IMR-90 (cell line): ENCODE data around the gene GRM8. TPM values are rescaled to one million over a fixed set of nuclear protein-coding genes. Genes with fewer than 3 reads are reported as not detected.

Experiments
- ATAC-seq: fragments of 200-7000 bp; cut with Tn5 transposase; 2 replicates; pipeline ENCODE4 v1.9.1; 2020; ENCODE audit warnings: low read depth, mild to moderate bottlenecking, moderate library complexity
- BruUV-seq: library from RNA; stranded (reverse); fragments of 400-500 nt; replicated peaks from 2 replicates; lab custom pipeline; 2021; lab: Mats Ljungman, UMichigan
- CTCF ChIA-PET: fragments of 300-600 bp; formaldehyde crosslinking; extraction: SDS; loops from one replicate; lab custom pipeline; 2021; ENCODE audit warnings: antibody characterized with exemption; lab: Yijun Ruan, JAX
- POLR2A ChIA-PET: fragments of 300-600 bp; sonication (Branson Sonifier 250); formaldehyde crosslinking; loops from one replicate; lab custom pipeline; 2022; ENCODE audit warnings: antibody characterized with exemption; ENCODE audit not compliant: unreplicated experiment; lab: Charles Lee
- DNase-seq: peaks from one replicate; pipeline ENCODE4 v3.0.0; 2013
- H2AFZ ChIP-seq: replicated peaks from 2 replicates; pipeline ENCODE3; 2013; ENCODE audit warnings: low read length, mild to moderate bottlenecking; ENCODE audit not compliant: poor library complexity
- H2AK5ac ChIP-seq: 2 replicates; pipeline ENCODE4 v1.6.1; 2013; ENCODE audit warnings: low read depth, low read length, inconsistent platforms
- H2AK9ac ChIP-seq: replicated peaks from 2 replicates; pipeline ENCODE3; 2013; ENCODE audit warnings: mild to moderate bottlenecking, low read depth, low read length, moderate library complexity; ENCODE audit not compliant: poor library complexity
- H2BK120ac ChIP-seq: 2 replicates; pipeline ENCODE4 v1.6.1; 2013; ENCODE audit warnings: low read depth, low read length, inconsistent platforms
- H2BK15ac ChIP-seq: 3 replicates; pipeline ENCODE4 v1.6.1; 2013; ENCODE audit warnings: low read depth, low read length, inconsistent platforms
- H2BK20ac ChIP-seq: 2 replicates; pipeline ENCODE4 v1.6.1; 2013; ENCODE audit warnings: low read depth, mild to moderate bottlenecking, inconsistent platforms, low read length, moderate library complexity
- H2BK5ac ChIP-seq: 2 replicates; pipeline ENCODE4 v1.6.1; 2013; ENCODE audit warnings: mild to moderate bottlenecking, low read depth, low read length, inconsistent platforms; ENCODE audit not compliant: poor library complexity, severe bottlenecking
- H3K14ac ChIP-seq: replicated peaks from 2 replicates; pipeline ENCODE4 v1.6.1; 2013; ENCODE audit warnings: low read depth, low read length, inconsistent platforms
- H3K18ac ChIP-seq: 2 replicates; pipeline ENCODE4 v1.6.1; 2013; ENCODE audit warnings: low read depth, low read length, control low read depth
- H3K23ac ChIP-seq: 2 replicates; pipeline ENCODE4 v1.6.1; 2013; ENCODE audit warnings: low read depth, low read length, inconsistent platforms
- H3K27ac ChIP-seq: 2 replicates; pipeline ENCODE4 v1.5.1; 2013; ENCODE audit warnings: mild to moderate bottlenecking, control low read depth, low read length; ENCODE audit not compliant: insufficient read depth
- H3K27me3 ChIP-seq: 2 replicates; pipeline ENCODE4 v1.6.1; 2013; ENCODE audit warnings: low read length; ENCODE audit not compliant: control insufficient read depth, insufficient read depth
- H3K36me3 ChIP-seq: 2 replicates; pipeline ENCODE4 v1.6.1; 2013; ENCODE audit warnings: low read length, mixed read lengths; ENCODE audit not compliant: control insufficient read depth, insufficient read depth
- H3K4ac ChIP-seq: 2 replicates; pipeline ENCODE4 v1.6.1; 2013; ENCODE audit warnings: low read depth, low read length, inconsistent platforms
- H3K4me1 ChIP-seq: 2 replicates; pipeline ENCODE4 v1.6.1; 2013; ENCODE audit warnings: low read length, mixed read lengths; ENCODE audit not compliant: control insufficient read depth, insufficient read depth
- H3K4me2 ChIP-seq: 2 replicates; pipeline ENCODE4 v1.6.1; 2013; ENCODE audit warnings: low read depth, mild to moderate bottlenecking, control low read depth, low read length, moderate library complexity
- H3K4me3 ChIP-seq: 2 replicates; pipeline ENCODE4 v1.5.1; 2013; ENCODE audit warnings: low read depth, mild to moderate bottlenecking, control low read depth, low read length, moderate library complexity; ENCODE audit not compliant: insufficient read depth
- H3K56ac ChIP-seq: 2 replicates; pipeline ENCODE4 v1.6.1; 2013; ENCODE audit warnings: low read length, inconsistent platforms; ENCODE audit not compliant: insufficient read depth; ENCODE audit errors: extremely low read depth
- H3K79me1 ChIP-seq, 2 experiments: 2 replicates each; pipeline ENCODE4 v1.6.1; 2013; ENCODE audit warnings: low read length in 2 of 2, inconsistent platforms in 1 of 2, low read depth in 1 of 2
- H3K9ac ChIP-seq: 2 replicates; pipeline ENCODE4 v1.6.1; 2013; ENCODE audit warnings: low read depth, low read length, control low read depth
- H3K9me1 ChIP-seq: 2 replicates; pipeline ENCODE4 v1.6.1; 2013; ENCODE audit warnings: low read length, inconsistent platforms; ENCODE audit not compliant: insufficient read depth
- H3K9me3 ChIP-seq: 2 replicates; pipeline ENCODE4 v1.6.1; 2013; ENCODE audit warnings: low read length; ENCODE audit not compliant: control insufficient read depth, insufficient read depth
- H4K20me1 ChIP-seq: 2 replicates; pipeline ENCODE4 v1.6.1; 2013; ENCODE audit warnings: low read length, inconsistent platforms; ENCODE audit not compliant: insufficient read depth
- H4K5ac ChIP-seq: 2 replicates; pipeline ENCODE4 v1.6.1; 2013; ENCODE audit warnings: mild to moderate bottlenecking, low read depth, low read length, control low read depth
- H4K8ac ChIP-seq, 2 experiments: 2 replicates each; pipeline ENCODE4 v1.6.1; 2013; ENCODE audit warnings: low read depth in 2 of 2, low read length in 2 of 2, control low read depth in 1 of 2, inconsistent platforms in 1 of 2
- H4K91ac ChIP-seq: 2 replicates; pipeline ENCODE4 v1.6.1; 2013; ENCODE audit warnings: low read depth, low read length, inconsistent platforms; ENCODE audit not compliant: insufficient read depth
- BHLHE40 ChIP-seq: fragments of 150-350 bp; IDR thresholded peaks from 2 replicates; pipeline ENCODE4 v1.6.1; 2016; ENCODE audit warnings: mild to moderate bottlenecking, low read depth, low read length
- CEBPB ChIP-seq: IDR thresholded peaks from 2 replicates; pipeline ENCODE4 v1.6.1; 2012; ENCODE audit warnings: low read depth, low read length, improper control_type of control experiment
- CHD1 ChIP-seq: IDR thresholded peaks from 2 replicates; pipeline ENCODE4 v1.6.1; 2012; ENCODE audit warnings: low read depth, low read length, improper control_type of control experiment
- FOS ChIP-seq: fragments of 150-350 bp; IDR thresholded peaks from 2 replicates; pipeline ENCODE4 v1.6.1; 2016; ENCODE audit warnings: low read depth, low read length
- MAFK ChIP-seq: IDR thresholded peaks from 2 replicates; pipeline ENCODE4 v1.6.1; 2012; ENCODE audit warnings: low read depth, low read length, improper control_type of control experiment
- MAZ ChIP-seq: IDR thresholded peaks from 2 replicates; pipeline ENCODE4 v1.6.1; 2012; ENCODE audit warnings: low read depth, mild to moderate bottlenecking, low read length, improper control_type of control experiment, moderate library complexity, borderline replicate concordance
- MXI1 ChIP-seq: IDR thresholded peaks from 2 replicates; pipeline ENCODE4 v1.6.1; 2012; ENCODE audit warnings: low read depth, mild to moderate bottlenecking, low read length, moderate library complexity, borderline replicate concordance
- NFE2L2 ChIP-seq: fragments of 150-350 bp; IDR thresholded peaks from 2 replicates; pipeline ENCODE4 v1.6.1; 2016; ENCODE audit warnings: low read depth, mild to moderate bottlenecking, low read length
- POLR2A ChIP-seq: IDR thresholded peaks from 2 replicates; pipeline ENCODE4 v1.6.1; 2012; ENCODE audit warnings: mild to moderate bottlenecking, low read depth, low read length
- RCOR1 ChIP-seq: IDR thresholded peaks from 2 replicates; pipeline ENCODE4 v1.6.1; 2012; ENCODE audit warnings: mild to moderate bottlenecking, low read length, improper control_type of control experiment; ENCODE audit not compliant: insufficient replicate concordance
- RFX5 ChIP-seq: IDR thresholded peaks from 2 replicates; pipeline ENCODE4 v1.8.0; 2012; ENCODE audit warnings: low read depth, mild to moderate bottlenecking, low read length, moderate library complexity
- SMC3 ChIP-seq: fragments of 150-350 bp; IDR thresholded peaks from 2 replicates; pipeline ENCODE4 v1.6.1; 2016; ENCODE audit warnings: low read depth, mild to moderate bottlenecking, antibody characterized with exemption, low read length, moderate library complexity
- WGBS, 2 experiments: methylation state at CpG; one replicate each; pipeline versions ENCODE4 v1.1.5 to v1.1.7; 2013; ENCODE audit warnings: missing lambda C conversion rate in 2 of 2; ENCODE audit not compliant: insufficient read length in 1 of 2; ENCODE audit errors: extremely low coverage in 2 of 2; 5-methylcytosine and 5-hydroxymethylcytosine counted together
- dilution Hi-C: fragments of 300-500 bp; cut with HindIII; formaldehyde crosslinking; loops from one replicate; pipeline ENCODE4 v1.14.3; 2018; ENCODE audit warnings: low sequenced_read_pairs; ENCODE audit not compliant: unreplicated experiment
- in situ Hi-C: fragments of 300-500 bp; cut with MboI; formaldehyde crosslinking; loops from 3 replicates; pipeline ENCODE4 v1.14.3; 2019; ENCODE audit warnings: low sequenced_read_pairs, inconsistent platforms, mixed read lengths
- intact Hi-C: fragments of 100-400 bp; cut with micrococcal nuclease; formaldehyde crosslinking; loops from 2 replicates; pipeline ENCODE4 v1.10.0; 2022
- polyA plus RNA-seq, 3 experiments: library from polyadenylated mRNA; depleted of rRNA; stranded (reverse); fragments of >200 nt; gene quantifications; 2 replicates each; pipeline ENCODE4 v1.2.3, GENCODE V29; 2012; ENCODE audit warnings: low replicate concordance in 1 of 3
- total RNA-seq: library from RNA; depleted of rRNA; stranded (reverse); fragments of >200 nt; gene quantifications from 2 replicates; pipeline ENCODE4 v1.2.3, GENCODE V29; 2012
- TF ChIP-seq, protein P1 (sequence below): fragments of 150-350 bp; IDR thresholded peaks from 2 replicates; pipeline ENCODE4 v1.6.1; 2017; ENCODE audit warnings: mild to moderate bottlenecking, antibody characterized with exemption, low read length, low read depth
- TF ChIP-seq, protein P2 (sequence below): fragments of 150-350 bp; IDR thresholded peaks from 2 replicates; pipeline ENCODE4 v1.6.1; 2016; ENCODE audit warnings: low read depth, mild to moderate bottlenecking, low read length, moderate library complexity, borderline replicate concordance

Gene GRM8
- total and polyA plus RNA-seq, 2 of the 4 experiments (the other 2 are of a cell fraction) = not detected

DNA sequence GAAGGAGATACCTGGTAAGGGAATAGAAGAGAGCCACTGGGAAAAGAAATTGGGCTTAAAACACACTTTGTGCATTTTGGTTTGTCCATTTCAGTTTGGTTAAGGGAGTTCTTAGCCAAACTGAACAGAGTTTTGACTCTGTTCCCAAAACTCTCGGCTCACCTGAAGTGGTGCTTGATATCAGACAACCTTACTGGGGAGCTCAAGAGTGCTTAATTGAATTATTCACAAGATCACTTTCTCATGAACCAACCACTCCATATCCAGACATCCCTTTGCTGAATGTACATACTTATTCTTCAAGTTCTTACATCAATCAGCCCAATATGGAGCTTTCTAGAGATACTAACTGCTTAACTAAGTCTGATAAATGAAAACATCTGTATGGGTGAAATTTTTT is 413.1 kb downstream of the GRM8 start:
- H4K8ac ChIP-seq = no peak overlapping the region
- DNase-seq (no peak), ATAC-seq (no peak)
- TF ChIP-seq CEBPB (no peak), MAZ (no peak), MXI1 (no peak), CHD1 (no peak), POLR2A (no peak), RFX5 (no peak), RCOR1 (no peak), NFE2L2 (no peak), FOS (no peak), MAFK (no peak), BHLHE40 (no peak), SMC3 (no peak)
- TF ChIP-seq, protein P1, sequence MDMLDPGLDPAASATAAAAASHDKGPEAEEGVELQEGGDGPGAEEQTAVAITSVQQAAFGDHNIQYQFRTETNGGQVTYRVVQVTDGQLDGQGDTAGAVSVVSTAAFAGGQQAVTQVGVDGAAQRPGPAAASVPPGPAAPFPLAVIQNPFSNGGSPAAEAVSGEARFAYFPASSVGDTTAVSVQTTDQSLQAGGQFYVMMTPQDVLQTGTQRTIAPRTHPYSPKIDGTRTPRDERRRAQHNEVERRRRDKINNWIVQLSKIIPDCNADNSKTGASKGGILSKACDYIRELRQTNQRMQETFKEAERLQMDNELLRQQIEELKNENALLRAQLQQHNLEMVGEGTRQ = no peak
- TF ChIP-seq, protein P2, sequence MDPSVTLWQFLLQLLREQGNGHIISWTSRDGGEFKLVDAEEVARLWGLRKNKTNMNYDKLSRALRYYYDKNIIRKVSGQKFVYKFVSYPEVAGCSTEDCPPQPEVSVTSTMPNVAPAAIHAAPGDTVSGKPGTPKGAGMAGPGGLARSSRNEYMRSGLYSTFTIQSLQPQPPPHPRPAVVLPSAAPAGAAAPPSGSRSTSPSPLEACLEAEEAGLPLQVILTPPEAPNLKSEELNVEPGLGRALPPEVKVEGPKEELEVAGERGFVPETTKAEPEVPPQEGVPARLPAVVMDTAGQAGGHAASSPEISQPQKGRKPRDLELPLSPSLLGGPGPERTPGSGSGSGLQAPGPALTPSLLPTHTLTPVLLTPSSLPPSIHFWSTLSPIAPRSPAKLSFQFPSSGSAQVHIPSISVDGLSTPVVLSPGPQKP = no peak
- no TSS peak for BruUV-seq
- no peak overlapping the region for H2BK15ac ChIP-seq
- H2AK9ac ChIP-seq = no peak overlapping the region
- H3K27me3 ChIP-seq = no peaks in the 10 kb centered on the region
- H3K27ac ChIP-seq = no peak overlapping the region
- ChIA-PET CTCF (no interaction called here), POLR2A (no interaction called here)
- no peak overlapping the region for H3K23ac ChIP-seq
- H3K18ac ChIP-seq = no peak overlapping the region
- no peak overlapping the region for H3K4ac ChIP-seq
- H3K4me3 ChIP-seq = no peak overlapping the region
- H4K5ac ChIP-seq = no peak overlapping the region
- dilution Hi-C loops = no loop called here
- no peak overlapping the region for H3K4me2 ChIP-seq
- no CpG with 5 or more reads among the region's 1 CpG for WGBS, 2 experiments
- H3K9me1 ChIP-seq = no peaks in the 10 kb centered on the region
- H4K91ac ChIP-seq = no peak overlapping the region
- H2BK20ac ChIP-seq = no peak overlapping the region
- in situ Hi-C loops = no loop called here
- no peaks in the 10 kb centered on the region for H4K20me1 ChIP-seq
- no peak overlapping the region for H2BK120ac ChIP-seq
- H3K14ac ChIP-seq = no peak overlapping the region
- H3K56ac ChIP-seq = no peak overlapping the region
- peaks cover 3% of the 10 kb centered on the region for H3K9me3 ChIP-seq
- no peaks in the 10 kb centered on the region for H3K79me1 ChIP-seq
- H2AFZ ChIP-seq = no peak overlapping the region
- H2BK5ac ChIP-seq = no peak overlapping the region
- no peaks in the 10 kb centered on the region for H3K36me3 ChIP-seq
- H2AK5ac ChIP-seq = no peak overlapping the region
- no peak overlapping the region for H3K9ac ChIP-seq
- H3K4me1 ChIP-seq = no peaks in the 10 kb centered on the region
- intact Hi-C loops = no loop called here
